HS-27A (cell line): ENCODE data around the gene DIP2A.

Source experiments
- DNase-seq: peaks from one replicate; pipeline ENCODE4 v3.0.0-alpha.2; 2012; ENCODE audit warnings: low read depth, missing footprints

Gene DIP2A

GRCh38 chr21:46532080-46532479 lies 73.4 kb downstream of the DIP2A start:
- DNase-seq, result no peak

GRCh38 chr21:46537026-46537425 lies 78.3 kb downstream of the DIP2A start:
- DNase-seq, result no peak

GRCh38 chr21:46538262-46538661 lies 79.6 kb downstream of the DIP2A start:
- DNase-seq, result no peak

- DNase-seq, result no peak
These were observed 80.4 kb downstream of the DIP2A start for GRCh38 chr21:46538851-46539666.

GRCh38 chr21:46540087-46540710 lies 81.5 kb downstream of the DIP2A start:
- no peak for DNase-seq

GRCh38 chr21:46542588-46543124 lies 84.0 kb downstream of the DIP2A start:
- no peak for DNase-seq

- no peak for DNase-seq
These were observed 84.6 kb downstream of the DIP2A start for GRCh38 chr21:46543306-46543705.

GRCh38 chr21:46544003-46544402 lies 85.3 kb downstream of the DIP2A start:
- DNase-seq, result no peak

- DNase-seq, result no peak
These were observed 86.1 kb downstream of the DIP2A start for GRCh38 chr21:46544824-46545223.

GRCh38 chr21:46545363-46545762 lies 86.7 kb downstream of the DIP2A start:
- DNase-seq, result no peak

GRCh38 chr21:46545911-46546310 lies 87.2 kb downstream of the DIP2A start:
- DNase-seq, result no peak

GRCh38 chr21:46546799-46547198 lies 88.1 kb downstream of the DIP2A start:
- DNase-seq, result no peak

GRCh38 chr21:46549650-46550049 lies 91.0 kb downstream of the DIP2A start:
- no peak for DNase-seq

- no peak for DNase-seq
These were observed 91.6 kb downstream of the DIP2A start for GRCh38 chr21:46550116-46550941.

GRCh38 chr21:46551636-46552241 lies 93.0 kb downstream of the DIP2A start:
- DNase-seq, result no peak

GRCh38 chr21:46552274-46552673 lies 93.6 kb downstream of the DIP2A start:
- DNase-seq, result no peak

- DNase-seq, result no peak
These were observed 94.2 kb downstream of the DIP2A start for GRCh38 chr21:46552865-46553379.

GRCh38 chr21:46553993-46554392 lies 95.3 kb downstream of the DIP2A start:
- no peak for DNase-seq

- no peak for DNase-seq
These were observed 95.9 kb downstream of the DIP2A start for GRCh38 chr21:46554431-46555224.

- no peak for DNase-seq
These were observed 96.5 kb downstream of the DIP2A start for GRCh38 chr21:46555225-46555617.

GRCh38 chr21:46555678-46556077 lies 97.0 kb downstream of the DIP2A start:
- no peak for DNase-seq
